Measurements from ENCODE around the gene STAB2. TPM values are rescaled to one million over a fixed set of nuclear protein-coding genes. Genes with fewer than 3 reads are reported as not detected.

The STAB2 gene
- total RNA-seq, 1 donor from 2014 or later: 0.77 TPM

DNA sequence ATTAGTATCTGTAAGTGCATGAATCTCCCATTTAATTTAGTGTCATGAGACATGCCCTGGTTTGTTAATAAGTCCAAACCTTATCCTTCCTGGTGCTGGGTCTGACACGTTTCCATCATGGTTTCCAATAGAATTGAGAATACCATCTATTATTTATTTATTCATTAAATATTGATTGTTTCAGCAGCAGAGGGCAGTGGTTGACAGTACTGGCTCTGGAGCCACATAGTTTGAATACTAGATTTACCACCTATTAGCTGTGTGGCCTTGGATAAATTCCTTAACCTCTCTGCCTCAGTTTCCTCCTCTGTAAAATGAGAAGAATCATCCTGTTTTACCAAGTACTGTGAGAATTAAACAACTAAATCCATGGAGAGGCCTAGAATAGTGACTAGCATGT lies 941 bp upstream of the STAB2 start:
- DNase-seq (ENCODE audit: low read depth in 2 of 2): peak in 1 of 2 donors; percentile 18

DNA sequence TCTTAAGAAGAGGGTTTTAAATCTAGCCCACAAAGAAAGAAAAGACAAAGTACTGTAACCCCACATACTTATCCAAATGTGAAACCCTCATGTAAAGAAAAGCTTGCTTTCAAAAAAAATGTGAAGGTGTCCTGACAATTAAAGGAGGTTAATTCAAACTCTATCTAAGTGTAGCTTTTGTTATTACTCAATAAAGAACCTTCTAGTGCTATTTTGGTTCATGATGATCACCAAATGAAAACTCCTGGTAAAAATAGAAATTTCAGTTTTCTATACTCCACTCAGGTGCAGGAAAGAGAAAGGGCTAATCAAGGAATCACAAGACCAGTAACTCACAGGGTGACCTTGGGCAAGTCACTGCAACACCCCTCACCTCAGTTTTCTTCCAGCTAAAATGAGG lies 1.6 kb downstream of the STAB2 start:
- DNase-seq (ENCODE audit: low read depth in 2 of 2): no peak

DNA sequence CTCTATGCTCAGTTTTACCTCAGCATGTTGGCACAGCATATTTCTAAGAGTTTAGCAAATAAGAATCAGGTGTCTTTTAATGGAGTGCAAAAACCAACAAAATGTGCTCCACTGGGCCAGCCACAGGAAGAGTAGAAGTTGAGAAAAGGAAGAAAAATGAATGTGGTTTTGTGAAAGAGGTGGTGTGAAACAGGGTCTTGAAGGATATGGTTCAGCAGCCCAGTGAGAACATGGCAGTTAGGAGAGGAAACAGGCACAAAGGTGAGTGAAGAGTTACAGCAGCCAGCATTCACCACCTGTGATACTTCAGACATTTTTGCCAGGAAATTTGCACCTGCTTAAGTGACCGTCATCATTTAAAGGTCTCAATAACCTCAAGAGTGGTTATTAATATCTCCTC lies 2.4 kb downstream of the STAB2 start:
- no peak for DNase-seq (ENCODE audit: low read depth in 2 of 2)

DNA sequence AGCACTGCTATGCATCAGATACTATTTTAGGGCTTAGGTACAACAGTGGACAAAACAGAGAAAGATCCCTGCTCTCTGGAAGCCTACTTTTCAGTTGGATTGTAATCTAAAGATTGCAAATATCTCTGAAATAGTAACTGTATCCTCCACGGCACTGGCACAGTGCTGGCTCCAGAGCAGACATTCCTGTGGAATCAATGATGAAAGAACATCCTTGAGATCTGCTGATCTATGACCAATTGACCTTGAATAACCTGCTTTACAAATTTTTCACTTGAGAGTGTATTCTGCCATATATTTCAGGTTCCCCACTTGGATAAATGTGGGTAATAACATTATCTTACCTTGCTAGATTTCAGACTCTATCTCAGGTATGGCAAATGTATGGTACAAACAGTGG lies 3.2 kb downstream of the STAB2 start:
- no peak for DNase-seq (ENCODE audit: low read depth in 2 of 2)

DNA sequence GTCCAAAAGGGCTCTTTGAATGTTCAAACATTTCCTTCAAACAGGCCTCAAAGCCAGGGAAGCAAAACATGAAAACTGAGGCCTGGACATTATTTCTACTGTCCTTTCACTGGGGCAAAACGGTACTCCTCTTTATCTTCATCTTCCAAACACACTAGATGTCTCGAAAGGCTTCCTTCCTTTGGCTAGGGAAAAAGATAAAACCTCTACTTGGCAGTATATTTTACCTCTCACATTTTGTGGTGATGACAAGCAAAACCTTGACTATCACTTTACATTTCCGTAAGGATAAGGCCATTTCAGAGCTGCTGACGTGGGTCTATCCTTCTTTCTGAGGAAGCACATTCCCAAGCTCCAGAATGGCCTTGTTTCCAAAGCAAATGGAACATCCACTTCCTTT lies 9.9 kb downstream of the STAB2 start:
- no peak for DNase-seq (ENCODE audit: low read depth in 2 of 2)

DNA sequence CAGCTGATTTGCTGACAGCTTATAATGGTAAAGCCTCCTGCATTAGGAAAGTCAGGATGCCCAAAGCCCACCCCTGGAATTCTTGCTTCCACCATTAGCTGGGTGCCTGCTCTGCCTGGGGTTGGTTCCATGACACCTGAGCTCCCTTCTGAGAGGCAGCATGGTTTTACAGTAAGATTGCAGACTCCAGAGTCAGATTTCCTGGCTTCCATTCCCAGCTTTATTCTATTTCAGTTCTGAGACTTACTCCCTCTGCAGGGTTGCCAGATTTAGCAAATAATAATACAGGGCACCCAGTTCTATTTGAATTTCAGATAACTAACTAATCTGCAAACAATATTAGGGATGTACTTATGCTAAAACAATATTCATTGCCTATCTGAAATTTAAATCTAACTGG lies 12.2 kb downstream of the STAB2 start:
- no peak for DNase-seq (ENCODE audit: low read depth in 2 of 2)

DNA sequence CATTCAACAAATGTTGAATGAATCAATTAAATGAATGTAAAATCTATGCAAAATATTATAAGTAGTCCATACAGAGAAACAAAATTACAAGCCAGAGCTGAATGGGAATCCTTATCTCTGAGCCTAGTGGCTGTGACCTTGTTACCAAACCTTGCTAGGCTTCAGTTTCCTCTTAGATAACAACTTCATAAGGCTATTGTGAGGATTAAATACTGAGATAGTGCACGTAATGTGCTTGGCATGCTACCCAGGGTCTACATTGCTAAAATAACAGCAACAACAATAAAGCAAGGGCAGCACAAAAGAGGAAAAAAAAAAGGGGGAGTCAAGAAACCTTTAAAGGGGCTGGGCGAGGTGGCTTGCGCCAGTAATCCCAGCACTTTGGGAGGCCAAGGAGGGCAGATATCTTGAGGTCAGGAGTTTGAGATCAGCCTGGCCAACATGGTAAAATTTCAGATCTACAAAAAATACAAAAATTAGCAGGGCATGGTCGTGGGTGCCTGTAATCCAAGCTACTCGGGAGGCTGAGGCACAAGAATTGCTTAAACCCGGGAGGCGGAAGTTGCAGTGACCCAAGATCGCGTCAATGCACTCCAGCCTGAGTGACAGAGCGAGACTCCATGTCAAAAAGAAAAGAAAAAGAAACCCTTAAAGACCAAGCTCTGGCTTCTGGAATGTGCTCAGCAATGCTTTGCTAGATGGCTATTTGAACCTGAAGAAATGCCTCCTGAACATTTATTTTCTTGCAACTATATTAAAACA lies 14.1 kb downstream of the STAB2 start:
- DNase-seq (ENCODE audit: low read depth in 2 of 2): peak in 1 of 2 donors; percentile 17

DNA sequence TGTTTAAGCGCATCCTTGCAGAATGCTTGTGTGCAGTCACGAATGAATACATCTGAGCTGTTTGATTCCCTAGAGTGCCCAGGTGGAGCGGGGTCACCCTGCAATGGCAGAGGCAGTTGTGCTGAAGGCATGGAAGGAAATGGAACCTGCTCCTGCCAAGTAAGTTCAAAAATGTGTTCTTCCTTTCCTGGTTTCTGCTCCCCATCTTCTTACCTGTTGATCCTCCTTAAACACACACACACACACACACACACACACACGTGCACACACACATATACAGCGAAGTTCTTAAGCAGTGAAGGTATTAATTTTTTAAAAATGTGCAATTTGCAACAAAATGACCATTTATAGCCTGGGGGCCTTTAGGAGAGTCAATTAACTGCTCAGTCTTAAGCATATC lies 33.3 kb downstream of the STAB2 start:
- DNase-seq (ENCODE audit: low read depth in 2 of 2): no peak

DNA sequence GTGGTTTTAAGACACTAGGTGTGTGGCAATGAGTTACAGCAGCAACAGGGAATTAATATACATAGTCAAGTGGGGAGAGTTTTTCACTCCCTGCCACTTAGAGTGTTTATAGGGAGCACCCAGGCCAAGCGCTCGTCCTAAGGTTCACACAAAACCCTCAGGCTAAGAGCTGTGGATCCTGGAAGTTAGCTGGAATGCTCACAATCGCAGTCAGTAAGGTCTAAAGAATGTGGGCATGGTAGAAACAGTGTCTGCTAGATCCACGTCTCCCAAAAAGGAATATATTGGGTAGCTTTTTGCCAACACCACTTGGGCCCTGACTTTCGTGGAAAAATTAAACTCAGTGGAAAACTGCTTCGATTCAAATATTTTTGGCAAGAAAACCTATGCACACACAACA lies 36.6 kb downstream of the STAB2 start:
- DNase-seq (ENCODE audit: low read depth in 2 of 2): no peak

DNA sequence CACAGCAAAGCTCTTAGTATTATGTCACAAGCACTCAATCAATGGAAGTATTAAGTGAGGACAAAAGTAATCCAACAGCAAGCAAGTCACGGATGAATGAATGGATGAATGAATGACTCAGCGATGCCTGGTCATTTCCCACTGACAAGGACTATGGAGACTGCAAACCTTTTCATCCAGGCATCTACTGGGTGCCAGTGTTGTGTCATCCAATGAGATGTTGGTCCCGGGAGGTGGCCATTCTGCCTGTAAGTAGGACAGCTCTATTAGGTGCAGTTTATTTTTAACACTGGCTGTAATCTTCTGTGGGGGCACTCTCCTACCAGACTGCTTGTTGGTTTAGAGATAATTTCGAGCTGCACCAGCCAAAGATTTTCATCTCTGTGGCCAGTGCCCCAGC lies 39.4 kb downstream of the STAB2 start:
- DNase-seq (ENCODE audit: low read depth in 2 of 2): peak in 1 of 2 donors; percentile 55

DNA sequence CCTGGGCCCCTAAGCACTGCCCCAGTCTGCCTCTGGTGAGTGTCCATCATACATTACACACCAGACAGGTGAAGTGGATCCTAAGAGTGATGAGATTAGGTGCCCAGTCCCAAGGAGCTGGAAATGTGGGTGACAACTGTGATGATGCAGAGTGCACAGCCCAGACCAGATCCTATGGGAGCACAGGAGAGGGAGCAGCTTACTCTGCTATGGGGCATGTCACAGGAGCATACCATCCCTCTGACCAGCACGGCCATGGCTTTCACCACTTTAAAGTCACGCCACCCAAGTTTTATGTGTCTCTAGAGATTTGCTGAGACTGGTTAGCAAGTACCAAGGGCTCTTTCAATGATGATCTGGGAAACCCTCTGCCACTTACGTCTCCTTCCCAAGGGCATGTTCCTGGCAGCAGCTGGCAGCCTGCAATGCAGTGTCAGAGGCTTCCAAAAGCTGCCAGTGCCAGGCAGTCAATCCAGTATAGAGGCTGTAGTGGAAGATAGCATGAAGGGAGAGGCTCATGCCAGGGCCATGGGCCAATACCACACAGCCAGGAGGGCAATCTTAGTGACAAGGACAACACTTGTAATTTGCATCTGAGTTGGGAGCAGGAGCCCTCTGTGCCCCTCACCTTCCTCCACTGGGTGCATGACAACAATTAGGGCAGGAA lies 40.2 kb downstream of the STAB2 start:
- DNase-seq (ENCODE audit: low read depth in 2 of 2): no peak

DNA sequence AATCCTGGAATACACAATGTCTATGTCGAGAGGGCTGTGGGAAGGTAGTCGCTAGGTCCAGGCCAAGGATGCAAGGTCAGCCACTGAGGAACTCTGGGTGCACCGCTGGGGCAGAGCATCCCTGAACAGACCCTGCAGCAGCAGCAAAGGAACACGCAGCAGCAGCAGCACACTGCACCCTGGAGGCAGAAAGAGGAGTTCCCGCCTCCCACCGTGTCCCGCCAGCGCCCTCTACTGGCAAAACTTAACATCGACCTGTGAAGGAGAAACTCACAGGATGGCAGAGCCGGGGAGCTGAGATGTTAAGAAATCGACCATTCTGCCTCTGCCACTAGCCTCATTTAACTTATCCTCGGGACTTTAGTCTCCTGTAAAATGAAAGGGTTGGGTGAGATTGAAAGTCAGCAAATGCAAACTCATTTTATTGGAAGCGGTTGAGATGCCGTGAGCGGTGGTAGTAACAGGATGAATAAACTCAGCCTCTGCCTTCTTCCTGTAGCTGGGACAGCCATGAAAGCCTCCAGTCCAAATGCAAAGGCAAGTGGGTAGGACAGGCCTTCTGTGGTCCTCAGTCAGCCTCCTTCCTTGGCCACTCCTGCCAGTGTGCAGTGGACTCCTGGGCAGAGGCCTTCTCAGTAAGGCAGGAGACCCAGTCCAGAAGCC lies 45.6 kb downstream of the STAB2 start:
- DNase-seq (ENCODE audit: low read depth in 2 of 2): peak; percentile 33 to 76

DNA sequence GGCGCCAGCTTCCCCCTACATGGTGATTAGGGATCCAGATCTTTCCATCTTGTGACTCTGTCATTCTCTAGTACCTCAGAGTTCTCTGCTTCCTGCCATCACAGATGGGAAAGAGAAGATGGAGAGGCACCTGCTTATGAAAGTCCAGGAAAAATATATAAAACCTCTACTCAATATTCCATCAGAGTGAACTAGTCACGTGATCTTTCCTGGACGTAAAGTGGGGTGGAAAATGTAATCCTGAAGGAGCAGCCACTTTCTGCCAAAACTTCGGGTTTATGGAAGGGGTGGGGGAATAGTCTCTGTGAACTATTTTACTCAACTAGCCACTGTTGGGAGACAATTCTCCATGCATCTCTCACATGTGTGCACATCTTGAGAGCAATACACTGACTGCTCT lies 47.7 kb downstream of the STAB2 start:
- no peak for DNase-seq (ENCODE audit: low read depth in 2 of 2)

DNA sequence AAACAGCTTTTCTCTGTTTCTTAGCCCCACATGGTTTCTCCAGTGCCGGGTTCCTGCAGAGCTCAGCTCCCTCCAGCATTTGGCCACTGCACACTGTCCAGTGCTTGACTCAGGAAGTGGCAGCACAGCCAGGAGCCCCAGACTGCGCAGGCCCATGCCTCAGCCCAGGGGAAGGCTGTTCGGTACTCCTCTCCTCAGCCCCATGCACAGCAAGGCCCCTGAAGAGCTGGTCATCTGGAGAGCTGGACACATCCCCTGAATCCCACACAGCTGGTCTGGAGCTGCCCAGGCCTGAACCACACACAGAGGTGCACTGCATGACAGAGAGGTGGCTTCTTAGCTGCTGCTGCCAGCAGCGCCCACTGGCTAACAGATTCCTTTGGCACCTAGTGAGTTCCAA lies 48.3 kb downstream of the STAB2 start:
- DNase-seq (ENCODE audit: low read depth in 2 of 2): no peak

DNA sequence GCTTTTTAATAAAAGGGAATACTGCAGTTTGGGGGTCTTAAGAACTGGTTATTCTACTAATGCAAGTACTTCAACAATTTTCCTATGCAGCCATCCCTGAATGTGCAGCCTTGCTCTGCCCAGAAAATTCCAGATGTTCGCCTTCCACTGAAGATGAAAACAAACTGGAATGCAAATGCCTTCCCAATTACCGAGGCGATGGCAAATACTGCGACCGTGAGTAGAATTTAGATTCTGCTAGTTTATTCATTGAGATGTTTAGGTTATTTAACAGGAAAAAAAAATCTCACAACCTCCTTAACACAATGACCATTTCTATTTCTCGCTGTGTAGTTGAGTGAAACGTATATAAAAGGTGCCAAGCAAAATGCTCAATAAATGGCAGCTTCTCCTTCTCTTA lies 49.9 kb downstream of the STAB2 start:
- DNase-seq (ENCODE audit: low read depth in 2 of 2): no peak

DNA sequence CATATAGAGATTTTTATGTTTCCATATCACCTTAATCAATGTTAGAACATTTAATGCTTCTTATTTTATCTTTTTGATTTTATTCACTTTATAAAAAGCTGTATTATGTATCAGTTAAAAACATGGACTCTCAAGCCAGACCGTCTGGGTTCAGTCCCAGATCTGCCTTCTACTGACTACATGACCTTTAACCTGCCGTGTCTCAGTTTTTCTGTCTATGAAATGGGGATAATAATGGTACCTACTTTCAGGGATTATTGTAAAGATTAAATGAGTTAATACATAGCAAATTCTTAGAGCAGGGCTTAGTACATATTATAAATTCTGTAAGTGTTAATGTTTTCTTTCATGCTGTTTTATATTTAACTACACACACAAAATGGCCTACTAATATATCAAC lies 50.4 kb downstream of the STAB2 start:
- no peak for DNase-seq (ENCODE audit: low read depth in 2 of 2)

DNA sequence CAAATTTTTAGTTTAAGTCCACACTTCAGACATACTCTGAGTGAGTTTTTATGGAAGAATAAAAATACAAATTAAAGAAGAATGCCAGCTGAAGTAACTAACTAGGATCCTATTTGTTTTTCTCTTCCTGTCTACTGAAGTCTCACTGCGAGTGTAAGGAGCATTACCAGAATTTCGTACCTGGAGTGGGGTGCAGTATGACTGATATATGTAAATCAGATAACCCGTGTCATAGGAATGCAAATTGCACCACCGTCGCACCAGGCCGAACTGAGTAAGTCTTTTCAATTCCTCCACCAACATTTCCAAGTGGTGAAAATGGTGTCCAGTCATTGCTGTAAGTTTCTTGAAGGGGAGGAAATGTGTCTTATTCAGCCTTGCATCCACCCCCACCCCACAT lies 52.9 kb downstream of the STAB2 start:
- no peak for DNase-seq (ENCODE audit: low read depth in 2 of 2)

DNA sequence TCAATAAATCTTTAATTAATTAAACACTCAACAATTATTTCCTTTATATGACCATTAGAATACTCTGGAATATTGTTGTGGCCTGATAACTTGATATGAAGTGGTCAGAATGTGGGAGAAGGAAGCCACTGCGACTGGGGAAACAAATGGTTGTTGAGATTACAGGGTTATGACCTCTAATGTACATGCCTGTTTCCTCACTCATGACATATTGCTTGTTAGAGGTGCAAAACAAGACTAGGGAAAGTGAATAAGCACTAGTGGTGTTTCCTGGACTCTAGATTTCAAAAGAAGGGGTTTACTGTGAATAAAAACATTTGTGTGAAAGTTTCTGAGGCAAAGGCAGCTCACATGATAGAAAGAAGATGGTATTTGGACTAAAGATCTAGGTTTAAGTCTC lies 53.3 kb downstream of the STAB2 start:
- peak; percentile 86 to 91 for DNase-seq (ENCODE audit: low read depth in 2 of 2)

DNA sequence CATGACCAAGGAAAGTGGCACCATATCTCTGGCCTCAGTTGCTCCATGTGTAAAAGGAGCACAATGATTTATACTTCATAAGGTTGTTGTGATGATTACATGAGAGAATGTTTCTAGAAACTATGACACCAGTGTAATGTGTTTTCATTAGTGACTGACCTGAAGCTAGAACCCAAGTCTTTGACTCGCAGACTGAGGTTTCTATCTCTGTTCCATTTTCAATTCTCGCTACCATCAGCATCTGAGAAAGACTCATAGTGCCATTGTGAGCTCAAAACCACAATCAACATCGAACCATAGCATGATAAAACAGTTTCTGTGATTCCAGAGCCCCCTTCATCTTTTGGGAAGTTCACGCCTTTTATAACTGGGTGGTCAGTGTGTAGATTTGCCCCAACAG lies 53.8 kb downstream of the STAB2 start:
- no peak for DNase-seq (ENCODE audit: low read depth in 2 of 2)

DNA sequence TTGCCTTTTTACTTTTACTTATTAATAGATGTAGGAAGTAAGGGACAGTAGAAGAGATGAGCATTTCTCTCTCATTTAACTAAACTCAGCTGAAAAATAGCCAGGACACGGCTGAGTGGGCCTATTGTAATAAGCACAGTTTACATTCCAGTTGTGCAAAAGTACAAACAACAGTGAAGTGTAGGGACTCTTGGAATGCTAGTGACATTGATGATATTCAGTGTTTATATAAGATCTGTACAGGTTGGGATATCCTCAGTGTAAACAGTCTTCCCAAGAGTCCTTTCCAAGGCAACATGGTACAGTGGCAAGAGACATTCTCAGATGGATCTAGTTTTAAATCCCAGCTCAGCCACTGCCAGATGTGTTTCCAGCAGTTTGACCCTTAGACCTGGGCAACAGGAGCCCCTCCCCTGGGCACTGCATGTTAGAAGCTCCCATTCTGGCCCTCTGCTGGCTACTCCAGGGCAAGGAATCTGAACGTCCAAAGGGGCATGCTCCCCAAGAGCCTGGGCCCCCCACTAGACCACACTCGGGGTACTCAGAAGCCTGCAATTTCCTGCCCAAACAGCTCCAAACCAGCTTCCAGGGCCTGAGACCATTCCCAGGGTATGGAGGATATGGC lies 55.3 kb downstream of the STAB2 start:
- no peak for DNase-seq (ENCODE audit: low read depth in 2 of 2)

DNA sequence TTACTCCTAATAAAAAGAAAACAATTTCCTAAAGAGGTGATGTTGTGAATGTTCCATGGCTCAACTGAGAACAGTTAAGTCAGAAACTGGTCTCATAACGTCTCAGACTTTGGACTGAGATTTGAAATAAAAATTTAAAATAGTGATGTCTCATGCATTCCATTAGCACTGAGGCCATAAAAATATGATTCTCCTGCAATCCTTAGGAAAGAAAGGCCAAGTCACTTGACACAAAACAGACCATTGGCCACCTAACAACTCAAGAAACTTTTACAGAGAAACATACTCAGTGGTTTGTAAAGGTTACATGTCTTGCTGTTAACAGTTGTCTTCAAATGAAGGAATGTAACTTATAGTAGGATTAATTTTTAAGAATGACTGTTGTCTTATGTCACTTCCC lies 58.1 kb downstream of the STAB2 start:
- no peak for DNase-seq (ENCODE audit: low read depth in 2 of 2)

DNA sequence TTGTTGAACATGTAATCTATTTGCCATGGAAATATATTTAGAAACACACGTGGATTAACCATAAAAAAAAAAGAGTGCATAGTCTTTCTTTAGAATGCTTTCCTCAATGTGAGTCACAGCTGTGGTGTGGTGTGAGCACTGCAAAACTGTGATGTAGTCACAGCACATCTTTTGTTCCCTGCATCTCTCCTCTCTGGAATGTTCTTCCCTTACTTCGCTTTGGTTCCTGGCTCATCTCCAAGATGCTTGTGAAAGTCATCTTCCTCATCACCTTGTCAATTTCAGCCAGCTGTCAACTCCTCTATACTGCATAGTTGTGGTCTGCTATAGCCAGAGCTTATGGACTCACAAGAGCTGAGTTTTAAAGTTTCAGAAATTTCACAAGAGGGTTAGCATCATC lies 60.2 kb downstream of the STAB2 start:
- peak in 1 of 2 donors; percentile 51 for DNase-seq (ENCODE audit: low read depth in 2 of 2)

Measured in dermis microvascular lymphatic vessel endothelial cell (primary cell).